ENCODE measurements around the gene AUTS2. TPM values are rescaled to one million over a fixed set of nuclear protein-coding genes. Genes with fewer than 3 reads are reported as not detected.
A peak's percentile ranks its signal among the peaks of the same experiment; 100 is the strongest.

Gene AUTS2
- total RNA-seq, 1 donor from 2014 or later = 80.6 TPM

GRCh38 chr7:70761711-70762328 is 1163.5 kb downstream of the AUTS2 start:
- TF ChIP-seq CTCF (IDR thresholded peaks at IDR 0.05) = no peak
- H3K27me3 Mint-ChIP-seq (ENCODE audit: unreplicated experiment) = no peaks in the 10 kb centered on the region
- no peaks in the 10 kb centered on the region for H3K9me3 Mint-ChIP-seq (ENCODE audit: unreplicated experiment)
- DNase-seq (ENCODE audit: extremely low spot score, unreplicated experiment) = no peak
- H3K27ac Mint-ChIP-seq (ENCODE audit: unreplicated experiment) = no peak overlapping the region
- H3K4me3 Mint-ChIP-seq (ENCODE audit: unreplicated experiment) = no peak overlapping the region
- H3K36me3 Mint-ChIP-seq (ENCODE audit: unreplicated experiment) = peaks cover 16% of the 10 kb centered on the region
- no peaks in the 10 kb centered on the region for H3K4me1 Mint-ChIP-seq (ENCODE audit: unreplicated experiment)

DNA sequence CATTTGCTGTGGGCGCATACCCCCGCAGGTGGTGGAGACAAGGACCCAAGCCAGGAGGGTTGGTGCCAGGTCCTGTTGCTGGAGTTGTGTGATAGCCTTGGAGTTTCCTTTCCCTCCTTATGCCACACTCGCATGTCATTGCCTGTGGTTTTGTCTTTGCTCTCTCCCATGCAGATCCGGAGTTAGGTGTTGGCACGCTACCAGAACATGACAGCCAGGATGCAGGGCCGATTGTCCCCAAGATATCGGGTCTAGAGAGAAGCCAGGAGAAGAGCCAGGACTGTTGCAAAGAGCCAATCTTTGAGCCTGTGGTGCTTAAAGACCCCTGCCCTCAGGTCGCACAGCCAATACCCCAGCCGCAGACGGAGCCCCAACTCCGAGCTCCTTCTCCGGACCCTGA is 1164.4 kb downstream of the AUTS2 start:
- no peaks in the 10 kb centered on the region for H3K9me3 Mint-ChIP-seq (ENCODE audit: unreplicated experiment)
- DNase-seq (ENCODE audit: extremely low spot score, unreplicated experiment) = no peak
- H3K4me3 Mint-ChIP-seq (ENCODE audit: unreplicated experiment) = no peak overlapping the region
- no peak for TF ChIP-seq CTCF (IDR thresholded peaks at IDR 0.05)
- H3K27me3 Mint-ChIP-seq (ENCODE audit: unreplicated experiment) = no peaks in the 10 kb centered on the region
- no peak overlapping the region for H3K27ac Mint-ChIP-seq (ENCODE audit: unreplicated experiment)
- no peaks in the 10 kb centered on the region for H3K4me1 Mint-ChIP-seq (ENCODE audit: unreplicated experiment)
- H3K36me3 Mint-ChIP-seq (ENCODE audit: unreplicated experiment) = peaks cover 21% of the 10 kb centered on the region

DNA sequence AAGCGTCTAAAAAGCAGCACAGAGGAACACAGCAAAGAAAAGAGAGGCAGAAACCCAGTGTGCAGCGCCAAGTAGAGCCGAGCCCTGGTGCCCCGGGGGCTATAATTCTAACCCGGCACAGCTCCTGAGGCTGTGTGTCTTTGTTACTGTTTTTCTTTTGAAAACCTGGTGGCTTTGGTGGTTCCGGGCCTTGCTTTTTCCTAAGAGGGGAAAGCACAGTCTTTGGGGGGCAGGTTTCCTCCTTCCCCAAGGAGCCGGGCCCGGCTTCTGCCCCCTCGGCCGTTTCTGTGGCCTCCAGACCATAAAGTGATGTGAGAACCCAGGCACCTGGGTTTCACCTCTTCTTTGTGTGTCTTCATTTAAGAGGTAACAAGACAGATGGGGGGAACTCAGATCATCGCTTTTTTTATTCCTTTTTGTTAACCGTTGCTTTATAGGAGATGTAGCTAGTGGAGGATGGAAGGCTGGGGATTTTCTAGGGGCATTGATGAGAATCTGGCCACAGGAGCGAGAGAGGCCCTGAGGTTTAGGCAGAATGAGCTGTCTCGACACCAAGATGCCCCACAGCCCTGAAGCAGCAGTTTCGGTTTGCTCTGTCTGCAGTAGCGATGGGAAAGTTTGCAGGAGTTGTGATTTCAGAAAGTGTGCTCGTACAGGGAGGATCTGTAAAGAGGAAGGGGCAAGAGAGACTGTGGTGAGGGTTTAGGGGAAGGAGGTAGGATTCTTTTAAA is 1165.9 kb downstream of the AUTS2 start:
- Mint-ChIP-seq H3K4me1 (ENCODE audit: unreplicated experiment) (no peaks in the 10 kb centered on the region), H3K27ac (ENCODE audit: unreplicated experiment) (peak overlapping the region; percentile 11), H3K36me3 (ENCODE audit: unreplicated experiment) (peaks cover 29% of the 10 kb centered on the region), H3K9me3 (ENCODE audit: unreplicated experiment) (no peaks in the 10 kb centered on the region), H3K27me3 (ENCODE audit: unreplicated experiment) (no peaks in the 10 kb centered on the region), H3K4me3 (ENCODE audit: unreplicated experiment) (no peak overlapping the region)
- no peak for DNase-seq (ENCODE audit: extremely low spot score, unreplicated experiment)
- TF ChIP-seq CTCF (IDR thresholded peaks at IDR 0.05) = no peak

DNA sequence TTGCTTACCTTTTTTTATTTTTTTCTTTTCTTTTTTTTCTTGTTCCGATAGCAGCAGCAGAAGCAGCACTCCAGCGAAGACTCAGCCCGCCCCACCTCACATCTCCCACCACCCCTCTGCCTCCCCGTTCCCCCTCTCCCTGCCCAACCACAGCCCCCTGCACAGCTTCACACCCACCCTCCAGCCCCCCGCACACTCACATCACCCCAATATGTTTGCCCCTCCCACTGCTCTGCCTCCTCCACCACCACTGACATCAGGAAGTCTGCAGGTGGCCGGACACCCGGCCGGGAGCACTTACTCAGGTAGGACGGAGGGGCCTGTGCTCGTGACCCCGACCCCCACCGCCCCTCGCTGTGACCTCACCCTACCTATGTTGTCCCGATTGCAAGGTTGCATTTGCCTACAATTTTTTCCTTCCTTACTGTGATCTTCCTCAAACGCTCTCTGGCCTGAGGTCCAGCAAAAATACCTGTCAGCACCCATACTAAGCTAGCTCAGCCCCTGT is 1166.5 kb downstream of the AUTS2 start:
- no peak overlapping the region for H3K4me3 Mint-ChIP-seq (ENCODE audit: unreplicated experiment)
- H3K4me1 Mint-ChIP-seq (ENCODE audit: unreplicated experiment) = no peaks in the 10 kb centered on the region
- no peak for DNase-seq (ENCODE audit: extremely low spot score, unreplicated experiment)
- H3K27ac Mint-ChIP-seq (ENCODE audit: unreplicated experiment) = no peak overlapping the region
- no peak for TF ChIP-seq CTCF (IDR thresholded peaks at IDR 0.05)
- H3K27me3 Mint-ChIP-seq (ENCODE audit: unreplicated experiment) = no peaks in the 10 kb centered on the region
- peaks cover 31% of the 10 kb centered on the region for H3K36me3 Mint-ChIP-seq (ENCODE audit: unreplicated experiment)
- H3K9me3 Mint-ChIP-seq (ENCODE audit: unreplicated experiment) = no peaks in the 10 kb centered on the region

DNA sequence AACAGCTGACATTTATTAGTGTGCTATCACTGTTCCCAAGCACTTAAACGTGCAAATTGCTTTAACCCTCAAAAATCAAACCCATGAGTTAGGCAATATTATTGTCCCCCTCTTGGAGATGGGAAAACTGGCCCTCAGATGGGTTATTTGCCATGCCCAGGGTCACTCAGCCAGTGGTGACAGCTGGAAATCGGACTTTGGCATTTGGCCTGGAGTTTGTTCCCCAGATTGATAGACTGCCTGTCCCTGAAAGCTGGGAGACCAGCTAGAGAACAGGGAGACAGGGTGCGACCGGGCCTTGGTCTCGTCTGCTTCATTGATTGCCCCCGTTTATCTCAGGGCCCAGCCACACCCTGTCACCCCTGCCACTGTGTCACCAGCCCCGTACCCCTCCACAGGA is 1167.4 kb downstream of the AUTS2 start:
- Mint-ChIP-seq H3K27me3 (ENCODE audit: unreplicated experiment) (no peaks in the 10 kb centered on the region), H3K36me3 (ENCODE audit: unreplicated experiment) (peaks cover 32% of the 10 kb centered on the region), H3K27ac (ENCODE audit: unreplicated experiment) (no peak overlapping the region), H3K4me3 (ENCODE audit: unreplicated experiment) (no peak overlapping the region), H3K9me3 (ENCODE audit: unreplicated experiment) (no peaks in the 10 kb centered on the region), H3K4me1 (ENCODE audit: unreplicated experiment) (no peaks in the 10 kb centered on the region)
- no peak for DNase-seq (ENCODE audit: extremely low spot score, unreplicated experiment)
- TF ChIP-seq CTCF (IDR thresholded peaks at IDR 0.05) = no peak
